ENCODE data around the gene LRRTM2.
"Not testable (repeated sequence)": the region's sequence is repeated elsewhere in the genome, so short reads cannot be mapped to it uniquely, and the experiment has no call there.

LRRTM2 gene

DNA sequence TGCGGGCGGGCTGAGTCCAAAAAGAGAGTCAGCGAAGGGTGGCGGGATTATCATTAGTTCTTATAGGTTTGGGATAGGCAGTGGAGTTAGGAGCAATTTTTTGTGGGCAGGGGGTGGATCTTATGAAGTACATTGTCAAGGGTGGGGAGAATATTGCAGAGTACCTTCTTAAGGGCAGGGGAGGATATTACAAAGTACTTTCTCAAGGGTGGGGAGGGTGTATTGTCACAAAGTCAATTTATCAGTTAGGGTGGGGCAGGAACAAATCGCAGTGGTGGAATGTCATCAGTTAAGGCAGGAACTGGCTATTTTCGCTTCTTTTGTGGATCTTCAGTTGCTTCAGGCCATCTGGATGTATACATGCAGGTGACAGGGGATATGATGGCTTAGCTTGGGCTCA, 40.3 kb downstream of the LRRTM2 start:
- DNase-seq (ENCODE audit: low spot score), result not testable (repeated sequence)

DNA sequence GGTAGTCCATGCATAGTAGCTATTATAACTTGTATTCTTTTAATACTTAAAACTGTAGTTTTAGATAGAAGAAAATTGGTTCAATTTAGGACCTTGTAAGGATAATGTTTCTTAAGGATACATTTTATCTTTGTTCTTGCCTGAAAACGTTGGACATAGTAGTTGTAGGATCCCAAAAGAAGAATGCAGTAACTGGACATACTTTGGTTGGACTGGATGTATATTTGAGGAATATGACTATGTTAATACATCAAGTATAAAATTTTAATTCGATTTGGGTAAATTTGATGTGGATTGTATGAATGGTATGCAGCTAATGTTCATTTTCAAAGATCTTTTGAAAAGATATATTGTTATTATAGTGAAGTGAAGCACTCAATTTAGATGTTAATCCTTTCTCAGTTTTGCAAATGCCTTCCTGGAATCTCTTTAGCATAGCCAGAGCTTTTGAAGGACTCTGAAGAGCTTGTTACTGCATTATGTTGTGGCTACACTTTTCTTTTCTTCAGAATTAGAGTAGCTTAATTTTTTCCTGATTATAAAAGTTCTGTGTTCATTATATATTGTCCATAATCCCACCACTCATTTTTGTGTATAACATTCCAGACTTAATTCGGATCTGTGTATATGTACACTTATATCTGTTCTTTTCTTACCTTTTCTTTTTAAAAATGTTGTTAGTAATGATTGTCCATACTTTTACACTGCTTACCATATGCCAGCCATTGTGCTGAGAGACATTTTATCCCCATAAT, 41.2 kb downstream of the LRRTM2 start:
- no peak for DNase-seq (ENCODE audit: low spot score)

- DNase-seq (ENCODE audit: low spot score), result no peak
These were observed 42.1 kb downstream of the LRRTM2 start for GRCh38 chr5:138833080-138833479.

GRCh38 chr5:138832218-138832617, 42.9 kb downstream of the LRRTM2 start:
- no peak for DNase-seq (ENCODE audit: low spot score)

DNA sequence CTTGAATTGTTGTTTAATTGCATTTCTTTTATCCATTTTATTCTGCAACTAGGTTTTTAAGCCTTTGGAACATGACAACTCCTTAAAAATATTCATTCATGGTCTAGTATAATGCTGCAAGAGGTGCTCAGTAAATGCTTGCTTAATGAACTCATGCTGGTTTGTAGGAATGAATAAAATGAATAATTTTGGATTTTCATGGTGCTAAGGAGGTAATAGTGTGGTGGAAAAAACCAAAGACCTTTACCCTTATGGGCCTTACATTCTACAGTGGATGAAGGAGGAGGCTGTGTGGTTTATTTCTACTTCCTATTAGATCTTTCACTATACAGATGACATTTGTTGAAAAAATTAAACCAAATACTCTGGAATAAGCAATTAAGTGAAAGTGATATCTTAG, 43.4 kb downstream of the LRRTM2 start:
- no peak for DNase-seq (ENCODE audit: low spot score)

- no peak for DNase-seq (ENCODE audit: low spot score)
These were observed 45.8 kb downstream of the LRRTM2 start for GRCh38 chr5:138829341-138829740.

GRCh38 chr5:138828556-138828955, 46.6 kb downstream of the LRRTM2 start:
- DNase-seq (ENCODE audit: low spot score), result no peak

DNA sequence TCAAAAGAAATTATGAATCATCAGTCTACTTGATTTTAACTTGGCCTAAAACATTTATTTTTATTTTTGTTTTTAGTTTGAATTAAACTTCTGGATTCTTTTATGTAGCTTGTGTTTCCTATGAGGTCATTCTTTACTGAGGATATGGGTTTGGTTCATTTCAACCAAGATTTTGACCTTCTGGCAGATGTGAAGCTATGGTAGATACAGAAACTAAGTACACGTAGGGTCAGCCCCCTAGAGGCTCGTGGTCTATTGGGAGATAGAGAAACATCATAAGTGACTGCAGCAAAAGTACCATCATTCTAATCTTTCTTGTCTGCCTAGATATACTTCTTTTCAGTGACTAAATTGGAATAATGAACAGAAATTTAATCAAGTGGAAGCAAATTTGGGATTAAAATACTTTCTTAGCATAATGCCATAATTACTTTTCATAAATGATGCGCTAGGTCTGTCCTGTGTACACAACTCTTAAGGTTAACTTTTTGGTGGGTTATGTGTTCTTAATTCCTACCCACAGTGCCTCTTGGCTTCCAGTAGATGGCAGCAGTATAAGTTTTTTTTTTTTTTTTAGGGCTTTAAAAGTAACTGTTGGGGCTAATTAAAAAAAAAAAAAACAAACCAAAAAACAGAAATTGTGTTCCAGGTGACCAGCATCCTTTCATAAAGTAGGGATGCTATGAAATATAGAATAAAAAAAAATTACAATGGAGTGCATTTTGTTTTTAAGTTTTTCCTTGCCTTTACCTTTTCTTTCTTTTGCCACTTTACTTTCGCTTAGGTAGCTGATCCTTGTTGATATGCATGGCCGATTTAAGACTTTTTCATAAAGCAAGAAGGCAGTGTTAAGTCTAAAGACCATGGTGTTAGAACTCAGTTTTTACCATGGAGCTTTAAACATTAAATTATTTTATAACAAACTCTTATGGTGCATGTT, 49.9 kb downstream of the LRRTM2 start:
- DNase-seq (ENCODE audit: low spot score), result no peak

DNA sequence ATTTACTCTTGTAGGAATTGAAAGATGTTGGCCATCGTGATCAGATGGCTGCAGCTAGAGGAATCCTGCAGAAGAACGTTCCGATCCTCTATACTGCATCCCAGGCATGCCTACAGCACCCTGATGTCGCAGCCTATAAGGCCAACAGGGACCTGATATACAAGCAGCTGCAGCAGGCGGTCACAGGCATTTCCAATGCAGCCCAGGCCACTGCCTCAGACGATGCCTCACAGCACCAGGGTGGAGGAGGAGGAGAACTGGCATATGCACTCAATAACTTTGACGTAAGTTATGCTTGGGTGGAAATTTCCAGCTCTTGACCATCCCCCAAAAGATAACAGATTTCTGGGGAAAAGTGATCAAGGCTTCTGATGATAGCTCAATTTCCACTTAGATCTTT, 50.6 kb downstream of the LRRTM2 start:
- no peak for DNase-seq (ENCODE audit: low spot score)

DNA sequence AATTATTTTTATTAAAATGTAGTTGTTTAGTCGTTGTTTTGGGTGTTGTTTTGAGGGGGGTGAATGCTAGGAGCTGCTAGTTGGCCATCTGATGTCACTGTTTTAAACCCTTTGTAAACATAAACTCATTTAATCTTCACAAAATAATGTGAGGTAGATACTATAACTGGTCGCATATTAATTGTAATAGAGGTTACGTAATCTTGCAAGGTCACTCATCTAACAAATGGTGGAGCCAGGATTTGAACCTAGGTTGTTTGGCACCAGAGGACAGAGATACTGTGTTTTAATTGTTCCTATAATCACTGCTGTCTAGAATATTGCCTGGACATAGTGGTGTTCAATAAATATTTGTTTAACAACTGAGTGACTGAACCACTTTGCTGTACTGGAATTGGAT, 54.4 kb downstream of the LRRTM2 start:
- DNase-seq (ENCODE audit: low spot score), result no peak

DNA sequence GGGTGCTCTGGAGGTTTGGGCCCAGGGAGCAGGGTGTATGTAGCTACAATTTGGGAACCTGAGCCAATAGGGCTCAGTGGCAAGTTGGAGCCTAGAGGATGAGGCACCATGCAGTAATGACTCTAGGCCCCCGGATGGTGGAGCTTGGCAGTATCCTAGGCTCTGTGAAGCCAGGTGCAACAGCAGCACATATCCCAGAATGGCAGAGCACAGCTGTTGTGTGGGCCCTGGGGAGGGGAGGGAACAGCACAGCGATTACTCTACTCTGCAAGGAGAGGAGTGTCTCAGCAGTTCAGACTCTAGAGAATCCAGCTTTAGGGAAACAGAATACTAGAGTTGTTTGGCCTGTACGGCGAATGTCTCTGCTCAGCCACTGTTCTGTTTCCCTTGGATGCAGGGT, 56.1 kb downstream of the LRRTM2 start:
- peak; percentile 40 for DNase-seq (ENCODE audit: low spot score)

All from Ammon's horn (tissue), 1 donor.